Stimulated activated CD8-positive, alpha-beta memory T cell treated with anti-CD3 and anti-CD28 coated beads, Interleukin-12 subunit alpha, Interleukin-12 subunit beta, amount 100 ng/mL, for 24 hours (primary cell): ENCODE results near the gene NUP88.
A peak's percentile ranks its signal among the peaks of the same experiment; 100 is the strongest.
"Not testable (repeated sequence)": the region's sequence is repeated elsewhere in the genome, so short reads cannot be mapped to it uniquely, and the experiment has no call there.

Experiments
- DNase-seq: peaks from one replicate; pipeline ENCODE4 v3.0.0-alpha.2; 2020; ENCODE audit errors: extremely low read depth

NUP88 gene

DNA sequence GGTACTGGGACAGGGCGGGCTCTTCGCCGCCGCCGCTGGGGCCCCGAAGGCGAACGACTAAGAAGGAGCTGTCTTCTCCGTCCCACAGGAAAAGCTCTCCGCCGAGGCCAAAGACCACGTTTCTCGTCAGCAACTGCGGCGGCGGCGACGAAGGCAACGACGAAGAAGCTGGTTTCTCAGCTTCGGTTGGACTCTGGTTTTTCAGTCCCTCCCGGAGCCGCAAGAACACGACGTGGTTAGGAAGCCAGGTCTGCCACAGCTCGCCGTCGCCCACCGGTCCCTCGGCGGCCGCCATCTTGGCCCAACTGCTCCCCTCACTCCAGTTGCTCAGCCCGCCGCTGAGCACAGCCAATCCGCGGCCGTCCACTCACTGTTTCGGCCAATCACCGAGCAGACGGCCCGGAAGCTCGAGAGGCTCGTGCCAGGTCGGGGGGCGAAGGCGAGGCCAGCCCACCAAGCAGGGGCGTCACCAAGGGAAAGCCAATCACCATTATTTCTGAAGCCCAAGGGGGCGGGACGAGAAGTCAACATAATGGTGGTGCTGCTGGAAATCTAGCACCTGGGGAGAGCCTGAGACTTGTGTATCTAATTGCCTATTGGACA is at the start of gene NUP88:
Gene NUP88 (minus strand): TSS at position 307 of the 603 bp plus-strand sequence. CDS start 12 bp downstream, at position 295.
- DNase-seq: peak; percentile 93

DNA sequence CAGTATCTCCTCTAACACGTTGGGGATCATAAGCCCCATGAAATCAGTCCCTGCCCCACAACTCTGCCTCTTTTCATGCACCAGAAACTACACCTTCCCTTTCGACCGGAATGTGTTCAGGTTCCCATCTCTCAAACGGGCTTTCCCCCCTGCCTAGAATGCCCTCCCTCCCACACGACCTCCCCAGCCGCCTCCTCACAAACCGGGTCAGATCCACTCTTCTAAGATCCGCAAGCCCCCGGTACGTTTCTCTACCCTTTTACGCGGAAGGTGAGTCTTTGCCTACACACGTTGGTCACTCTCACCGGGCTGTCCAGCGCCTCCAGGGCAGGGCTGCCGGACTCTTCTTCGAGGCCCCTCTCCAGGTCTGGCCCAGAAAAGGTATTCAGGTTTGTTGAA is 48.6 kb upstream of the NUP88 start:
- DNase-seq: no peak

GRCh38 chr17:5467416-5467815 is 48.0 kb upstream of the NUP88 start:
- no peak for DNase-seq

DNA sequence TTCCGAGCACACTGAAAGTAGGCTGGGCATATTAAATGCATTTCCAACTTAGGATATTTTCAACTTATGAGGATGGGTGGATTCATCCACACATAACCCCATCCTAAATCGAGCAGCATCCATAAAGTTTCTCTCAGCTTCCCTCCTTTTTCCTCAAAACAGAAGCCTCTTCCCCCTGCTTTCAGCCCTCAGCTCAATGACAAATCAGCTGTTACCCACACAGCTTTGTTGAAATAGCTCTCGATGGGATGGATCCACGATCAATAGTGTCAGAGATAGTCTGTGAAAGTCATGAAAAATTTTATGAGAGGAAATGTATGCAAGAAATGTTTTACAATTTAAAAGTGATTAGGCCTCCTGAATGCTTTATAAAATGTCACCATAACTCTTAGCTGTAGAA is 46.8 kb upstream of the NUP88 start:
- no peak for DNase-seq

DNA sequence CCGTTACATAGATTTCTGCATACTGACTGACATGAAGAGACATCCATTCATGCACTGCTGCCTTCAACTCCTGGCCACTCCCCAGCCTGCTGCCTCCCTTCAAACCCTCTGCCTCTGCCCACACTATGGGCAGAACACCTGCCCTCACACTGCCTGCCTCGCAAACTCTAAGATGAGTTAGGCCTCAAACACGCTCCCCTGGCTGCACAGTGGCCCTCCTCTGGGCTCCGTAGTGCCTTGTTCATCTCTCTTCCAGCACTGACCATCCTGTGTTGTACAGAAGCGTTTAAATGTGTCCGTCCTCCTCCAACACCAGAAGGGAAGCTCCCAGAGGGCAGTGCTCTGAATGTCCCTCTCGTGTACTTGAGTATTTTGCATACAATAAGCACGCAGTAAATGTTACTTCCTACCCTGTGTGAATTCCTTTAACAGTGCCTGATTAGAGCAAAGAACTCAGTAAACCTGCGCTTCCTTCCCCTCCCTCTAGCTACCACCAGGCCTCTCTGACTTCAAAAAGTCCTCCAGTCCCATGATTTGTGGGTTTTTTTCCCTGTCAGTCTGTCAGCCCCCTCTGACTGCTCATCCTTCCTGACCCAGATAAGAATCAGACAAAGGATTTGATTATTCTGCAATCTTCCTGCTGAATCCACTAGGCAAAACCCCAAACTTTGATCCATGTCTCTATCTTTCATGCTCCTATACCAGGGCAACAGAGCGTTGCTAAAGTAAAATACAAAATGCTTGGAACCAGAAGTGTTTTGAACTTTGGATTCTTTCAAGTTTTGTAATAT is 45.5 kb upstream of the NUP88 start:
- no peak for DNase-seq

- DNase-seq: no peak
Observed at GRCh38 chr17:5446786-5447185, 27.3 kb upstream of the NUP88 start.

GRCh38 chr17:5444209-5444608 is 24.7 kb upstream of the NUP88 start:
- DNase-seq: no peak

DNA sequence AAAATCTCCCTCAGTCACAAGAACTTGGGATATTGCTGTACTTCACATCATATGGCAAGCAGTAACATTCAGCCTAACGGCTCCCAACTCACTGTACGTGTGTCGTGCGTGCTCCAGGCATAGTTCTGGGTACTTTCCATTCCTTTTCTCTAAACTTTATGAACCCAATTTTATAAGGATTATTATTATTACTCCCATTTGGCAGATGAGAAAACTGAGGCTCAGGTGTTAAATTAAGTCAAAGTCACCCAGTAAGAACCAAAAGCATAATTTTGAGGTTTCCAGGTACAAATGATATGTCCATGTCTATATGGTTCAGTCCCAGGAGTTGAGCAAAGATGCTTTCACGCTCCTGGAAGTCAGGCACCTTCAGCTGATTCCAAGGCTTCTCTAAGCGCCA is 24.3 kb upstream of the NUP88 start:
- no peak for DNase-seq

- no peak for DNase-seq
Observed at GRCh38 chr17:5439446-5439764, 19.9 kb upstream of the NUP88 start.

DNA sequence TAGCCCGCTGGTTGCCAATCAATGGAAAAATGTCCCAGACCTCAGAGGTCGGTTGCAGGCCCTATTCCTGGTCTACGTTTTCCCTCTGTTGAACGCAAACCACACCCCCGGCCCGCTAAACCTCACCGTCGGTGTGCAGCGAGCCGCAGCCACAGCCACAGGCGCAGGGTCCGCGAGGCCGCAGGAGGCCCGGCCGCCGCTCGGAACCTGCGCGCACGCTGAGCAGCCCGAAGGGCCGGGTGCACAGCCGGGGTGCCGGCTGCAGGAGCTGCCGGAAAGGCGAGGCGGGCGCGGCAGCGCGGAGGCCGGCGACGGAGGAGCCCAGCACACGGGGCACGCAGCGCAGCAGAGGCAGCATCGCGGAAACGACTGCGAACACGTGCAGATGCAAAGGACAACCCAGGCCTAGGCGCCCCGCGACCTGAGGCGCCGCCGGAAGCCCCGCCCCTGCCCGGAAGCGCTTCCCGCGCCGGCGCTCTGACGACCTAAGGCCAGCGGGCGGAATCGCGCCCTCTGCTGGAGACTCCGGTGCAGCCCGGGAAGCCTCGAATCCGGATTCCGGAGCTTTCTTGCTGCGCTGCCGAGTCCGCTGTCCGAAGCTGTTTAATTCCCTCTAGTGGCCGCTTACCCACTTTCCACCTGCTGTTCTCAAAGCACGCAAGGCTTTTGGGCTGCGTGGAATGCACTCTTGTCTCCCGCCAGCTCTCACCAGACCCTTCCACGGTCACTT is 19.4 kb upstream of the NUP88 start, which contains the start of gene C1QBP:
Gene C1QBP (minus strand): TSS at position 440 of the 730 bp plus-strand sequence. CDS start 82 bp downstream, at position 358.
- DNase-seq: peak; percentile 76

GRCh38 chr17:5437721-5438317 is 18.4 kb upstream of the NUP88 start:
- no peak for DNase-seq

DNA sequence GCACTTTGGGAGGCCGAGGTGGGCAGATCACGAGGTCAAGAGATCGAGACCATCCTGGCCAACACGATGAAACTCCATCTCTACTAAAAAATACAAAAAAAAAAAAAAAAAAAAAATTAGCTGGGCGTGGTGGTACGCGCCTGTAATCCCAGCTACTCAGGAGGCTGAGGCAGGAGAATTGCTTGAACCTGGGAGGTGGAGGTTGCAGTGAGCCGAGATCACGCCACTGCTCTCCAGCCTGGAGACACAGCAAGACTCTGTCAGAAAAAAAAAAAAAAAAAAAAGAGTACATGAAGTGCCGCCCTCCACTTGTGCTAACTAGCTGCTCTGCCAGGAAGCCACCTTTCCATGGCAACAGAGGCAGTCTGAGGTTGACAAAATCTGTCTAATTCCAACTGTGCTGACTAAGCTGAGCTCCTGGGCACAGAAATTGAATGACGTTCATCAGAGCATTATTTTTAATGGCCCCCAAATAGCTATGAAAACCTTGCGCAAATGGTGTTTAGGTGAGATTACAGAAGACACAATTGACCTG is 16.4 kb upstream of the NUP88 start:
- not testable (repeated sequence) for DNase-seq

- no peak for DNase-seq
Observed at GRCh38 chr17:5434984-5435383, 15.5 kb upstream of the NUP88 start.

- no peak for DNase-seq
Observed at GRCh38 chr17:5431949-5432556, 12.6 kb upstream of the NUP88 start.

DNA sequence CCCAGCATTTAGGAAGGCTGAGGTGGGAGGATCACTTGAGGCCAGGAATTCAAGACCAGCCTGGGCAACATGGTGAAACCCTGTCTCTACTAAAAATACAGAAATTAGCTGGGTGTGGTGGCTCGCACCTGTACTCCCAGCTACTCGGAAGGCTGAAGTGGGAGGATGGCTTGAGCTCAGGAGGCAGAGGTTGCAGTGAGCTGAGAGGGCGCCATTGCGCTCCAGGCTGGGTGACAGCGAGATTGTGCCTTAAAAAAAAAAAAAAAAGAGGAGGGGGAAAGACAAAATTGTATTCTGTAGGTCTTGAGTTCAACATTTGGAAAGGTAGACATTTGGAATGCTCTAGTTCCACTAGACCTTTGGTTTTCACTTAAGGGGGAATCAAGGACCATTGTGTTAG is 11.8 kb upstream of the NUP88 start:
- not testable (repeated sequence) for DNase-seq

GRCh38 chr17:5430413-5430999 is 11.0 kb upstream of the NUP88 start:
- no peak for DNase-seq

- DNase-seq: no peak
Observed at GRCh38 chr17:5429191-5429887, 9.9 kb upstream of the NUP88 start.

GRCh38 chr17:5425826-5426225 is 6.4 kb upstream of the NUP88 start:
- DNase-seq: no peak

DNA sequence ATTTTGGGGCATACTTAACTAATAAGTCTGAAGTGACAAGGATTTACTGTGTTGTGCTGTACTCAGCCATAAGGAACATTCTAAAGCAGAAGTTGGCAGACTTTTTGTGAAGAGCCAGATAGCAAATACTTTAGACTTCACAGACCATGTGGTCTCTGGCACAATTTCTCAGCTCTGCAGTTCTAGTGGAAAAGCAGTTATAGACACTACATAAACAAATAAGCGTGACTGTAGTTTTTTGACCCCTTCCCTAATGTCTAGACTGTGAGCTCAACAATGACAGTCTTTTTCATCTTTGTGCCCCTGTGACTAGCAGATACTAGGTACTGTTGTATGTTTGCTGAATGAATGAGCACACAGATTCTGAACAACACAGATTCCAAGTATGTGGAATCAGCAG is 5.4 kb upstream of the NUP88 start:
- no peak for DNase-seq

DNA sequence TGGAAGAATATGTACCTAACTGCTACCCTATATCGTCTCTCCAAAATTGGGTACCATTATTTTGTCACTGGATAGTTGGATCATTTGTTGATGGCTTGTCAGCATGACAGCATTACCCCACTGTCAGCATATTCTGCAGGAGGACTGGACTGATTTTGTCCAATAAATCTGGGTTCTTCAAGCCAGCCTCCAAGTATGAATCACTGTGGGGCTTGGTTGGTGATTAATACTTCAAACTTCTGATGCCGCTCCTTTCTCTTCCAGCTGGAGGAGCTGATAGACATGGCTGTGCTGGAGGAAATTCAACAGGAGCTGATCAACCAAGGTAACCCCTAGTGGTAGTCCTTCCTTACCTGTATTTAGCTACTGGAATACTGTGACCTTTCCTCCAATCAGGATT is 3.0 kb upstream of the NUP88 start:
- no peak for DNase-seq
